Right lobe of liver (tissue), 4 donors: ENCODE measurements around the gene ELAC1.

Source experiments
- POLR2A ChIP-seq: fragments of 450-650 bp; IDR thresholded peaks from one replicate; pipeline ENCODE4 v1.6.1; 2017; ENCODE audit warnings: antibody characterized with exemption, mild to moderate bottlenecking
- TF ChIP-seq, protein P1 (sequence below), 4 donors: fragments of 200-600 bp in 3 of 4; fragments of 450-650 bp in 1 of 4; IDR thresholded peaks; one replicate each; pipeline versions ENCODE4 v1.5.1 to v1.8.0; 2016 to 2022; ENCODE audit warnings: antibody characterized with exemption in 4 of 4, mild to moderate bottlenecking in 2 of 4
- donor health status: DM: no; HTN: no; CAD: no.
- donor health status: DM: no; HTN: no; CAD: no.
- donor health status: DM: no; HTN: yes; CAD: no.

DNA sequence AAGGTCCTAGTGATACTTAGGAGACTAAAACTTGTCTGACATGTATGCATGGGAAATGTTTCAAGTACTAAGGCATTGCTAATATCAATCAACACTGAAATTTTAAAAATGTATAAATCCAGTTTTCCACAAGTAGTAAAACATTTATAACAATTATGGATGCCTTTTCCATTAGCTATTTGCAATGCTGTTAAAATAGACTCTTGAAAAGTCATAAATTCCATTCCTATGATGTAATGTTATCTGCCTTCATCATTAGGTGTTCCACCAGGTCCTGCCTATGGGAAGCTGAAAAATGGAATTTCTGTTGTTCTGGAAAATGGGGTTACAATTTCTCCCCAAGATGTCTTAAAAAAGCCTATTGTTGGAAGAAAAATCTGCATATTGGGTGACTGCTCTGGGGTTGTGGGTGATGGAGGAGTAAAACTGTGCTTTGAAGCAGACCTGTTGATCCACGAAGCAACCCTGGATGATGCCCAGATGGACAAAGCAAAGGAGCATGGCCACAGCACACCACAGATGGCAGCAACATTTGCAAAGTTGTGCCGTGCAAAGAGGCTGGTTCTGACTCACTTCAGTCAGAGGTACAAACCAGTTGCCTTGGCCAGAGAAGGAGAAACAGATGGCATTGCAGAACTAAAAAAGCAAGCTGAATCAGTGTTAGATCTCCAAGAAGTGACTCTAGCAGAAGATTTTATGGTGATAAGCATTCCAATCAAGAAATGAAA lies 18.7 kb downstream of the ELAC1 start:
- no peak for TF ChIP-seq POLR2A
- TF ChIP-seq, protein P1, sequence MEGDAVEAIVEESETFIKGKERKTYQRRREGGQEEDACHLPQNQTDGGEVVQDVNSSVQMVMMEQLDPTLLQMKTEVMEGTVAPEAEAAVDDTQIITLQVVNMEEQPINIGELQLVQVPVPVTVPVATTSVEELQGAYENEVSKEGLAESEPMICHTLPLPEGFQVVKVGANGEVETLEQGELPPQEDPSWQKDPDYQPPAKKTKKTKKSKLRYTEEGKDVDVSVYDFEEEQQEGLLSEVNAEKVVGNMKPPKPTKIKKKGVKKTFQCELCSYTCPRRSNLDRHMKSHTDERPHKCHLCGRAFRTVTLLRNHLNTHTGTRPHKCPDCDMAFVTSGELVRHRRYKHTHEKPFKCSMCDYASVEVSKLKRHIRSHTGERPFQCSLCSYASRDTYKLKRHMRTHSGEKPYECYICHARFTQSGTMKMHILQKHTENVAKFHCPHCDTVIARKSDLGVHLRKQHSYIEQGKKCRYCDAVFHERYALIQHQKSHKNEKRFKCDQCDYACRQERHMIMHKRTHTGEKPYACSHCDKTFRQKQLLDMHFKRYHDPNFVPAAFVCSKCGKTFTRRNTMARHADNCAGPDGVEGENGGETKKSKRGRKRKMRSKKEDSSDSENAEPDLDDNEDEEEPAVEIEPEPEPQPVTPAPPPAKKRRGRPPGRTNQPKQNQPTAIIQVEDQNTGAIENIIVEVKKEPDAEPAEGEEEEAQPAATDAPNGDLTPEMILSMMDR (IDR thresholded peaks at IDR 0.05), result no peak
